ENCODE results near the gene TMEM147. TPM values are rescaled to one million over a fixed set of nuclear protein-coding genes. Genes with fewer than 3 reads are reported as not detected.

The TMEM147 gene
- total and polyA plus RNA-seq, 3 donors from 2014 or later, result 125 to 146 (median 125) TPM

DNA sequence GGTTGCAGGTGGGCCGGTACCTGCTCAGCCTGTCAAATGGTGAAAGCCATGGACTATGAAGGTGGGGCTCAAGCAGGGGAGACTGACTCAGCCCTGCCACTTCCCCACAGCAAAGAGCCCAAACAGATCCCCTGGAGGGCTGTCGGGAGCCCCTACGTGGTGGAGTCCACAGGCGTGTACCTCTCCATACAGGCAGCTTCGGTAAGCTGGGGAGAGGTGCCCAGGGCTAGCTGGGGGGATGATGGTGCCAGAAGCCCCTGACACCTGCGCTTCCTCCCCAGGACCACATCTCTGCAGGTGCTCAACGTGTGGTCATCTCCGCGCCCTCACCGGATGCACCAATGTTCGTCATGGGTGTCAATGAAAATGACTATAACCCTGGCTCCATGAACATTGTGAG, 3.2 kb upstream of the TMEM147 start:
- DNase-seq, result no peak
- peaks cover 13% of the 10 kb centered on the region for H3K4me1 ChIP-seq
- H3K27ac ChIP-seq, result no peak overlapping the region
- no peaks in the 10 kb centered on the region for H3K27me3 ChIP-seq
- TF ChIP-seq CTCF (IDR thresholded peaks at IDR 0.05) (no peak), POLR2A (IDR thresholded peaks at IDR 0.05) (no peak)
- H3K36me3 ChIP-seq (ENCODE audit: low read depth, missing control alignments), result no peaks in the 10 kb centered on the region
- no peaks in the 10 kb centered on the region for H3K9me3 ChIP-seq
- no peak overlapping the region for H3K4me3 ChIP-seq
- 93 to 95% methylated on average over 7 to 11 of the region's 11 CpGs for WGBS, 2 donors
- intact Hi-C loops (cut with DNase I; ENCODE audit: low total_unique reads), result loop anchor here (10.0 kb wide), 2 partner anchors 103 to 173 kb away; partner anchors contain the start of genes COX6B1, ETV2 and KMT2B

DNA sequence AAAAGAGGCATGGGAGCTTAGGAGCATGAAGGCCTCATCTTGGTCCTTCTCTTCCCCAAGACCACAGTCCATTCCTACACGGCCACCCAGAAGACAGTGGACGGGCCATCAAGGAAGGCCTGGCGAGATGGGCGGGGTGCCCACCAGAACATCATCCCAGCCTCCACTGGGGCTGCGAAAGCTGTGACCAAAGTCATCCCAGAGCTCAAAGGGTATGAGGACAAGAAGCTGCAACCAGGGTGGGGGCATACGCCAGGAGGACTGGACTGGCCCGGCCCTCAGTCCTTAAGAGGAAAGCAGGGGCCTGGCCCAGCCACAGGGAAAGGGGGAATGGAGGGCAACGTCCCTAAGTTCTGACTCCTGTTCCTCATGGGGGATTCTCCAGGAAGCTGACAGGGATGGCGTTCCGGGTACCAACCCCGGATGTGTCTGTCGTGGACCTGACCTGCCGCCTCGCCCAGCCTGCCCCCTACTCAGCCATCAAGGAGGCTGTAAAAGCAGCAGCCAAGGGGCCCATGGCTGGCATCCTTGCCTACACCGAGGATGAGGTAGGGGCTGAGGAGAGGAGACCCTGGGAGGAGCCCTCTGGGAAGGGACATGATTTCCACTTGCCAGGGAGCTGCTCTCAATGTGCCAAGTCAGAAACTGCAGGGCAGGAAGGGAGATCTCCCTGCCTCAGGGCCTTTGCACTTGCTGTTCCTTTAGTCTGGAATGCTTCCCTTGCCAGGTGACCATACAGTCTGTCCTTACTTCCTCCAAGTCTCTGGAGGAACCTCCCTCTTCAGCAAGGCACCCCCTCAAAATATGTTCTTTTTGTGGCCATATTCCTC, 1.9 kb upstream of the TMEM147 start:
- Histone ChIP-seq H3K36me3 (ENCODE audit: low read depth, missing control alignments) (no peaks in the 10 kb centered on the region), H3K27me3 (no peaks in the 10 kb centered on the region), H3K27ac (no peak overlapping the region), H3K4me3 (no peak overlapping the region), H3K4me1 (peaks cover 13% of the 10 kb centered on the region), H3K9me3 (no peaks in the 10 kb centered on the region)
- no peak for DNase-seq
- intact Hi-C loops (cut with DNase I; ENCODE audit: low total_unique reads), result loop anchor here (10.0 kb wide), 2 partner anchors 101 to 171 kb away; partner anchors contain the start of genes COX6B1, ETV2 and KMT2B
- 95 to 96% methylated on average over 14 to 15 of the region's 15 CpGs for WGBS, 2 donors
- no peak for TF ChIP-seq POLR2A (IDR thresholded peaks at IDR 0.05)
- no peak for TF ChIP-seq CTCF (IDR thresholded peaks at IDR 0.05)

DNA sequence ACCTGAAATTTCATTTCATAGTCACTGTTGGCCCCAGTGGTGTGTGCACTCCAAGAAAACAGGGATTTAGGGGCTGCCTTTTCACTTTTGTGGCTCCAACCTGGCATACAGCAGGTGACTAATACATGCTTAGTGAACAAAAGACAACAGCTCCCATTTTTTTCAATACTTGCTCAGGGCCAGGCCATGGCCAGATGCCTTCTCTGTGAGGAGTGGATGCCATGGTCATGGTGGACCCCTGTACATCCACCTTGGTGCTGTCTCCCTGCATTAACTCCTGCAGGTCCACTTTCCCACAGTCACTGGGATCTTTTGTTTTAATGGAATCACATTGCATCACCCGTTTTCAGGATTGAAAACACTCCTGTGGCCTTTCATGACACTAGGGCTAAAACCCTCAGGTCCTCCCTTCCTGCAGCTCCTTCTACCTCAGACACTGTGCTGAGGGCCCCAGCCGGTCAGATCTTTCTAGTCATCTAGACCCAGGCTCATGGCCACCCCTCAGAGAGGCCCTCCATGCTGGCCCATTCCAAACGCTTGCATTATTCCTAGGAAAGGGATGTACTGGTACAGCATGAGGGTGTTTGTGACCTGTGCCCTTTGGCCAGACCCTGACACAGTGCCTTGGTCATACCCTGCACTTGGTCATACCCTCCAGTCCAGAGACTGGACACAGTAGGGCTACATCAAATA, 1.2 kb upstream of the TMEM147 start:
- intact Hi-C loops (cut with DNase I; ENCODE audit: low total_unique reads), result loop anchor here (10.0 kb wide), 2 partner anchors 101 to 171 kb away; partner anchors contain the start of genes COX6B1, ETV2 and KMT2B
- no peaks in the 10 kb centered on the region for H3K27me3 ChIP-seq
- no peak overlapping the region for H3K27ac ChIP-seq
- peaks cover 13% of the 10 kb centered on the region for H3K4me1 ChIP-seq
- peak overlapping the region in 1 of 2 donors; percentile 93 for H3K4me3 ChIP-seq
- TF ChIP-seq POLR2A (IDR thresholded peaks at IDR 0.05) (no peak), CTCF (IDR thresholded peaks at IDR 0.05) (no peak)
- H3K9me3 ChIP-seq, result no peaks in the 10 kb centered on the region
- H3K36me3 ChIP-seq (ENCODE audit: low read depth, missing control alignments), result no peaks in the 10 kb centered on the region
- DNase-seq, result no peak
- 64 to 65% methylated on average over 3 of the region's 3 CpGs for WGBS, 2 donors

DNA sequence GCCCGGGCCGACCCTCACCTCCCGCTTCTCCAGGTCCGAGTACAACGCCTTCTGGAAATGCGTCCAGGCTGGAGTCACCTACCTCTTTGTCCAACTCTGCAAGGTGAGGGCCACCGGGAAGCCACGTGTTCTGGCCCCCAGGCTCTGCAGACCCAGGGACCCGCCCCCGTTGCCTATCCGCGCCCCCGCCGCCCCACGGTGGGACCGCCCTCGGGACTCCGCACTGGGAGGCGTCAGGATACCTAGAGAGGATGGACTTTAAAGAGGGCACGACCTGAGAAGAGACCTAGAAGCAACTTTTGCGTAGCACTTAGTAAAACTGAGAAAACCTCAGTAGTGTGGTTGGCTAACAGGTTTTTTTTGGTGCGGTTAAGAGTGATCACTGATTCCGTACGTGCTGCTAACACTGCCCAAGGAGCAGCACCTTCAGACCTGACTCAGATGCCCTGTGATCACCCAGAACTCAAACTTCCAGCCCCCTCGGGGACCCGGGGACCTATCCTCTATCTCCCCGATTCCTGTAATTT, 492 bp downstream of the TMEM147 start:
- H3K36me3 ChIP-seq (ENCODE audit: low read depth, missing control alignments), result no peaks in the 10 kb centered on the region
- intact Hi-C loops (cut with DNase I; ENCODE audit: low total_unique reads), result loop anchor here (10.0 kb wide), 2 partner anchors 99 to 169 kb away; partner anchors contain the start of genes COX6B1, ETV2 and KMT2B
- H3K4me3 ChIP-seq, result peak overlapping the region; percentile 93
- peak; percentile 33 for DNase-seq
- H3K27me3 ChIP-seq, result no peaks in the 10 kb centered on the region
- H3K27ac ChIP-seq, result peak overlapping the region; percentile 34 to 81
- 2% methylated on average over 12 to 27 of the region's 27 CpGs for WGBS, 2 donors
- TF ChIP-seq POLR2A (IDR thresholded peaks at IDR 0.05) (no peak), CTCF (IDR thresholded peaks at IDR 0.05) (no peak)
- no peaks in the 10 kb centered on the region for H3K9me3 ChIP-seq
- peaks cover 13% of the 10 kb centered on the region for H3K4me1 ChIP-seq

Data from testis (tissue), 3 donors.